ENCODE data around the gene FMNL3. TPM values are rescaled to one million over a fixed set of nuclear protein-coding genes. Genes with fewer than 3 reads are reported as not detected.

Gene FMNL3
- total RNA-seq, 1 experiment from 2014 or later: 3.5 TPM

- H3K9ac ChIP-seq (ENCODE audit: low read length): no peak overlapping the region
- no peaks in the 10 kb centered on the region for H3K9me2 ChIP-seq (ENCODE audit: insufficient read depth)
- peaks cover 0 to 4% of the 10 kb centered on the region in 2 experiments; a peak in 2 of 4 replicates for H3K4me1 ChIP-seq (ENCODE audit: control insufficient read depth in 1 of 2, insufficient read depth in 2 of 2, low read length in 2 of 2)
- no peak overlapping the region for H3K27ac ChIP-seq (ENCODE audit: low read depth, low read length)
- BruUV-seq (replicated peaks): no TSS peak
- ATAC-seq (no peak), DNase-seq (ENCODE audit: low read depth, low spot score) (no peak)
- H3K4me2 ChIP-seq (ENCODE audit: low read length): no peak overlapping the region
- no peak overlapping the region for H3K4me3 ChIP-seq (replicated peaks in 1 of 2; ENCODE audit: low read depth in 1 of 2, low read length in 2 of 2)
- TF ChIP-seq MAX (IDR thresholded peaks at IDR 0.05) (no peak), CEBPB (IDR thresholded peaks at IDR 0.05; ENCODE audit: low read depth) (no peak), EZH2phosphoT487 (IDR thresholded peaks at IDR 0.05; ENCODE audit: borderline replicate concordance) (no peak), ELF1 (IDR thresholded peaks at IDR 0.05; ENCODE audit: borderline replicate concordance, low read depth) (no peak), POLR2AphosphoS5 (IDR thresholded peaks at IDR 0.05; ENCODE audit: low read depth, low read length) (no peak), RAD21 (IDR thresholded peaks at IDR 0.05; ENCODE audit: low read depth) (no peak), ZNF274 (IDR thresholded peaks at IDR 0.05; ENCODE audit: low read depth, low read length) (no peak), POLR2A (IDR thresholded peaks at IDR 0.05; ENCODE audit: borderline replicate concordance, extremely low read depth, insufficient read depth, insufficient read length) (no peak), ZFX (IDR thresholded peaks at IDR 0.05) (no peak), SP1 (IDR thresholded peaks at IDR 0.05; ENCODE audit: low read depth) (no peak), EZH2 (IDR thresholded peaks at IDR 0.05) (no peak), YY1 (IDR thresholded peaks at IDR 0.05; ENCODE audit: extremely low read depth, insufficient replicate concordance, low read depth, low read length) (no peak)
- TF ChIP-seq, protein P1, sequence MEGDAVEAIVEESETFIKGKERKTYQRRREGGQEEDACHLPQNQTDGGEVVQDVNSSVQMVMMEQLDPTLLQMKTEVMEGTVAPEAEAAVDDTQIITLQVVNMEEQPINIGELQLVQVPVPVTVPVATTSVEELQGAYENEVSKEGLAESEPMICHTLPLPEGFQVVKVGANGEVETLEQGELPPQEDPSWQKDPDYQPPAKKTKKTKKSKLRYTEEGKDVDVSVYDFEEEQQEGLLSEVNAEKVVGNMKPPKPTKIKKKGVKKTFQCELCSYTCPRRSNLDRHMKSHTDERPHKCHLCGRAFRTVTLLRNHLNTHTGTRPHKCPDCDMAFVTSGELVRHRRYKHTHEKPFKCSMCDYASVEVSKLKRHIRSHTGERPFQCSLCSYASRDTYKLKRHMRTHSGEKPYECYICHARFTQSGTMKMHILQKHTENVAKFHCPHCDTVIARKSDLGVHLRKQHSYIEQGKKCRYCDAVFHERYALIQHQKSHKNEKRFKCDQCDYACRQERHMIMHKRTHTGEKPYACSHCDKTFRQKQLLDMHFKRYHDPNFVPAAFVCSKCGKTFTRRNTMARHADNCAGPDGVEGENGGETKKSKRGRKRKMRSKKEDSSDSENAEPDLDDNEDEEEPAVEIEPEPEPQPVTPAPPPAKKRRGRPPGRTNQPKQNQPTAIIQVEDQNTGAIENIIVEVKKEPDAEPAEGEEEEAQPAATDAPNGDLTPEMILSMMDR (IDR thresholded peaks at IDR 0.05 in 2 of 3, conservative IDR thresholded peaks at IDR 0.05 in 1 of 3; ENCODE audit: borderline replicate concordance in 1 of 3, insufficient read depth in 1 of 3, low read depth in 2 of 3, low read length in 2 of 3): no peak
- no peak overlapping the region for H2AFZ ChIP-seq (ENCODE audit: low read depth, low read length, poor library complexity, severe bottlenecking)
- H3K36me3 ChIP-seq (ENCODE audit: control insufficient read depth in 1 of 2, insufficient read depth in 2 of 2, low read length in 2 of 2): no peaks in the 10 kb centered on the region
- ChIA-PET RAD21 (ENCODE audit: low non-redundant PET in 1 of 2, low total read pairs in 2 of 2, uncharacterized antibody in 2 of 2, unreplicated experiment in 2 of 2) (no interaction called here), CTCF (no interaction called here), POLR2A (no interaction called here)
- no peaks in the 10 kb centered on the region for H3K9me3 ChIP-seq (ENCODE audit: control insufficient read depth in 1 of 2, insufficient read depth in 1 of 2, low read depth in 1 of 2, low read length in 2 of 2)
- H3K79me2 ChIP-seq (ENCODE audit: insufficient read depth, low read length): no peaks in the 10 kb centered on the region
- no peaks in the 10 kb centered on the region for H3K27me3 ChIP-seq (ENCODE audit: insufficient read depth, low read length)
- no peaks in the 10 kb centered on the region for H4K20me1 ChIP-seq (ENCODE audit: insufficient read depth)
- intact Hi-C loops (cut with micrococcal nuclease): loop anchor here (10.0 kb wide), 1 partner anchor 185 kb away; no protein-coding TSS in a partner anchor
These were observed 57.8 kb downstream of the FMNL3 start for GRCh38 chr12:49649445-49649844.
